RWPE1 (cell line): ENCODE results near the gene THADA.

Experiments
- CTCF ChIA-PET: fragments of 350-600 bp; sonication (Branson Sonifier 250); formaldehyde crosslinking; extraction: SDS; loops from one replicate; lab custom pipeline; 2021; lab: Yijun Ruan, JAX
- POLR2A ChIA-PET: fragments of 400-600 bp; formaldehyde crosslinking; extraction: SDS; loops from one replicate; lab custom pipeline; 2020; ENCODE audit warnings: antibody characterized with exemption; ENCODE audit not compliant: low non-redundant PET; lab: Yijun Ruan, JAX
- DNase-seq: peaks from one replicate; pipeline ENCODE4 v3.0.0; 2012; ENCODE audit warnings: low spot score
- H3K27ac ChIP-seq: fragments of 450-650 bp; 2 replicates; pipeline ENCODE4 v1.5.1; 2017
- TF ChIP-seq, protein P1 (sequence below): fragments of 450-650 bp; conservative IDR thresholded peaks from 2 replicates; pipeline ENCODE4 v1.5.1; 2017; ENCODE audit warnings: low read depth, mild to moderate bottlenecking

The THADA gene

GRCh38 chr2:43445781-43446180 is 150.1 kb downstream of the THADA start:
- no peak overlapping the region for H3K27ac ChIP-seq
- DNase-seq = no peak
- ChIA-PET CTCF (no interaction called here), POLR2A (no interaction called here)
- TF ChIP-seq, protein P1, sequence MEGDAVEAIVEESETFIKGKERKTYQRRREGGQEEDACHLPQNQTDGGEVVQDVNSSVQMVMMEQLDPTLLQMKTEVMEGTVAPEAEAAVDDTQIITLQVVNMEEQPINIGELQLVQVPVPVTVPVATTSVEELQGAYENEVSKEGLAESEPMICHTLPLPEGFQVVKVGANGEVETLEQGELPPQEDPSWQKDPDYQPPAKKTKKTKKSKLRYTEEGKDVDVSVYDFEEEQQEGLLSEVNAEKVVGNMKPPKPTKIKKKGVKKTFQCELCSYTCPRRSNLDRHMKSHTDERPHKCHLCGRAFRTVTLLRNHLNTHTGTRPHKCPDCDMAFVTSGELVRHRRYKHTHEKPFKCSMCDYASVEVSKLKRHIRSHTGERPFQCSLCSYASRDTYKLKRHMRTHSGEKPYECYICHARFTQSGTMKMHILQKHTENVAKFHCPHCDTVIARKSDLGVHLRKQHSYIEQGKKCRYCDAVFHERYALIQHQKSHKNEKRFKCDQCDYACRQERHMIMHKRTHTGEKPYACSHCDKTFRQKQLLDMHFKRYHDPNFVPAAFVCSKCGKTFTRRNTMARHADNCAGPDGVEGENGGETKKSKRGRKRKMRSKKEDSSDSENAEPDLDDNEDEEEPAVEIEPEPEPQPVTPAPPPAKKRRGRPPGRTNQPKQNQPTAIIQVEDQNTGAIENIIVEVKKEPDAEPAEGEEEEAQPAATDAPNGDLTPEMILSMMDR = no peak

- no peak overlapping the region for H3K27ac ChIP-seq
- DNase-seq = no peak
- ChIA-PET CTCF (no interaction called here), POLR2A (no interaction called here)
- TF ChIP-seq, protein P1 = no peak
Observed at GRCh38 chr2:43444989-43445645, 150.7 kb downstream of the THADA start.

GRCh38 chr2:43443282-43443681 is 152.6 kb downstream of the THADA start:
- ChIA-PET CTCF (no interaction called here), POLR2A (no interaction called here)
- TF ChIP-seq, protein P1 = no peak
- DNase-seq = no peak
- no peak overlapping the region for H3K27ac ChIP-seq

GRCh38 chr2:43441195-43441594 is 154.6 kb downstream of the THADA start:
- ChIA-PET POLR2A (no interaction called here), CTCF (interaction anchor here (0.5 kb wide), 1 partner anchor 27 kb away, joined by 3 read pairs; no protein-coding TSS in a partner anchor)
- H3K27ac ChIP-seq = no peak overlapping the region
- TF ChIP-seq, protein P1 = no peak
- DNase-seq = no peak

DNA sequence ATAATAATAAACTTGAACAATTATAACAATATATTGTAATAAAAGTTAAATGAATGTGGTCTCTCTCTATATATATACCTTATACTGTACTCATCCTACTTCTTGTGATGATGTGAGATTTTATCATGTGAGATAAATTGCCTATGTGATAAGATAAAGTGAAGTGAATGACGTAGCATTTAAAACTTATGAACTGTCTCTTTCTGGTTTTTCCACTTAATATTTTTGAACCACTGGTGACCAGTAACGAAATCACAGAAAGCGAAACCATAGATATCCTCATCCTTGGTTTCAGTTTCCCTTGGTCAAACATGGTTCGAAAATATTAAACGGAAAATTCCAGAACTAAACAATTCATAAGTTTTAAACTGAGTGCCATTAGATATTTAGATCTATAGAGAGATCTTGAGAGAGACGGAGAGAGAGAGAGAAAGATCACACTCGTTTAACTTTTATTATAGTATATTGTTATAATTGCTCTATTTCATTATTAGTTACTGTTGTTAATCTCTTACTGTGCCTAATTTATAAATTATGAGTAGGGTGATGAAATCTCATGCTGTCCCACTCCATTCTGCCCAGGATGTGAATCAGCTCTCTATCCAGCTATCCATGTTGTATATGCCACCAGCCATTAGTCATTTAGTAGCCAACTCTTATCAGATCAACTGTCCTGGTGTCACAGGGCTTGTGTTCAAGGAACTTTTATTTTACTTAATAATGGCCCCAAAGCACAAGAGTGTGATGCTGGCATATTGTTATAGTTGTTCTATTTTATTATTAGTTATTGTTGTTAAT is 156.8 kb downstream of the THADA start:
- no peak for DNase-seq
- POLR2A ChIA-PET = no interaction called here
- CTCF ChIA-PET = interaction anchor here (0.6 kb wide), 1 partner anchor 124 kb away, joined by 3 read pairs; no protein-coding TSS in a partner anchor
- no peak overlapping the region for H3K27ac ChIP-seq
- TF ChIP-seq, protein P1 = no peak

- TF ChIP-seq, protein P1 = no peak
- DNase-seq = no peak
- no peak overlapping the region for H3K27ac ChIP-seq
- ChIA-PET CTCF (interaction anchor here (0.6 kb wide), 1 partner anchor 93 kb away, joined by 3 read pairs; no protein-coding TSS in a partner anchor), POLR2A (no interaction called here)
Observed at GRCh38 chr2:43438342-43438741, 157.5 kb downstream of the THADA start.
